ENCODE results near the gene RTL5.
A peak's percentile ranks its signal among the peaks of the same experiment; 100 is the strongest.

The RTL5 gene

GRCh38 chrX:72097098-72097497 lies 34.6 kb downstream of the RTL5 start:
- TF ChIP-seq MYC (IDR thresholded peaks at IDR 0.05; ENCODE audit: low read depth, low read length), result no peak
- TF ChIP-seq POLR2A (IDR thresholded peaks at IDR 0.05; ENCODE audit: extremely low read depth, insufficient read length), result no peak
- no peak for TF ChIP-seq CTCF (IDR thresholded peaks at IDR 0.05; ENCODE audit: low read depth, low read length)
- TF ChIP-seq MAX (IDR thresholded peaks at IDR 0.05; ENCODE audit: low read depth, low read length), result no peak
- H3K4me3 ChIP-seq (ENCODE audit: low read depth, low read length), result no peak overlapping the region
- peak; percentile 79 for DNase-seq (ENCODE audit: low read depth)

GRCh38 chrX:72095370-72095769 lies 36.3 kb downstream of the RTL5 start:
- no peak for TF ChIP-seq MAX (IDR thresholded peaks at IDR 0.05; ENCODE audit: low read depth, low read length)
- no peak for TF ChIP-seq CTCF (IDR thresholded peaks at IDR 0.05; ENCODE audit: low read depth, low read length)
- TF ChIP-seq POLR2A (IDR thresholded peaks at IDR 0.05; ENCODE audit: extremely low read depth, insufficient read length), result no peak
- TF ChIP-seq MYC (IDR thresholded peaks at IDR 0.05; ENCODE audit: low read depth, low read length), result no peak
- H3K4me3 ChIP-seq (ENCODE audit: low read depth, low read length), result no peak overlapping the region
- no peak for DNase-seq (ENCODE audit: low read depth)

- DNase-seq (ENCODE audit: low read depth), result peak; percentile 54
- no peak overlapping the region for H3K4me3 ChIP-seq (ENCODE audit: low read depth, low read length)
- no peak for TF ChIP-seq MYC (IDR thresholded peaks at IDR 0.05; ENCODE audit: low read depth, low read length)
- TF ChIP-seq POLR2A (IDR thresholded peaks at IDR 0.05; ENCODE audit: extremely low read depth, insufficient read length), result no peak
- TF ChIP-seq CTCF (IDR thresholded peaks at IDR 0.05; ENCODE audit: low read depth, low read length), result no peak
- no peak for TF ChIP-seq MAX (IDR thresholded peaks at IDR 0.05; ENCODE audit: low read depth, low read length)
These were observed 36.8 kb downstream of the RTL5 start for GRCh38 chrX:72094894-72095293.

- no peak overlapping the region for H3K4me3 ChIP-seq (ENCODE audit: low read depth, low read length)
- peak; percentile 32 for DNase-seq (ENCODE audit: low read depth)
- TF ChIP-seq MYC (IDR thresholded peaks at IDR 0.05; ENCODE audit: low read depth, low read length), result no peak
- no peak for TF ChIP-seq POLR2A (IDR thresholded peaks at IDR 0.05; ENCODE audit: extremely low read depth, insufficient read length)
- TF ChIP-seq CTCF (IDR thresholded peaks at IDR 0.05; ENCODE audit: low read depth, low read length), result no peak
- no peak for TF ChIP-seq MAX (IDR thresholded peaks at IDR 0.05; ENCODE audit: low read depth, low read length)
These were observed 42.5 kb downstream of the RTL5 start for GRCh38 chrX:72089254-72089653.

- H3K4me3 ChIP-seq (ENCODE audit: low read depth, low read length), result no peak overlapping the region
- DNase-seq (ENCODE audit: low read depth), result no peak
- TF ChIP-seq POLR2A (IDR thresholded peaks at IDR 0.05; ENCODE audit: extremely low read depth, insufficient read length) (no peak), MAX (IDR thresholded peaks at IDR 0.05; ENCODE audit: low read depth, low read length) (no peak), CTCF (IDR thresholded peaks at IDR 0.05; ENCODE audit: low read depth, low read length) (no peak)
These were observed 43.0 kb downstream of the RTL5 start for GRCh38 chrX:72088761-72089160.

GRCh38 chrX:72086995-72087394 lies 44.7 kb downstream of the RTL5 start:
- no peak for TF ChIP-seq POLR2A (IDR thresholded peaks at IDR 0.05; ENCODE audit: extremely low read depth, insufficient read length)
- TF ChIP-seq MAX (IDR thresholded peaks at IDR 0.05; ENCODE audit: low read depth, low read length), result no peak
- TF ChIP-seq MYC (IDR thresholded peaks at IDR 0.05; ENCODE audit: low read depth, low read length), result no peak
- no peak for TF ChIP-seq CTCF (IDR thresholded peaks at IDR 0.05; ENCODE audit: low read depth, low read length)
- H3K4me3 ChIP-seq (ENCODE audit: low read depth, low read length), result no peak overlapping the region
- no peak for DNase-seq (ENCODE audit: low read depth)

Data from NB4 (cell line).